Chondrocyte (in vitro differentiated cells): ENCODE measurements around the gene MUC12. TPM values are rescaled to one million over a fixed set of nuclear protein-coding genes. Genes with fewer than 3 reads are reported as not detected.
A peak's percentile ranks its signal among the peaks of the same experiment; 100 is the strongest.

Source experiments
- DNase-seq: peaks from one replicate; pipeline ENCODE4 v3.0.0; 2021; ENCODE audit warnings: mixed read lengths, low spot score
- H3K27ac Mint-ChIP-seq: one replicate; pipeline ENCODE4 v1.8.0; 2021; ENCODE audit warnings: mild to moderate bottlenecking, moderate library complexity, mixed read lengths; ENCODE audit not compliant: unreplicated experiment
- H3K27me3 Mint-ChIP-seq: 2 replicates; pipeline ENCODE4 v1.8.0; 2021; ENCODE audit warnings: low read depth, mixed read lengths
- H3K36me3 Mint-ChIP-seq: 2 replicates; pipeline ENCODE4 v1.8.0; 2021; ENCODE audit warnings: low read depth, mixed read lengths
- H3K4me1 Mint-ChIP-seq: 2 replicates; pipeline ENCODE4 v1.8.0; 2021; ENCODE audit warnings: low read depth, mild to moderate bottlenecking, mixed read lengths
- H3K4me3 Mint-ChIP-seq: one replicate; pipeline ENCODE4 v1.8.0; 2021; ENCODE audit warnings: mild to moderate bottlenecking, moderate library complexity, mixed read lengths; ENCODE audit not compliant: unreplicated experiment
- H3K9me3 Mint-ChIP-seq: 2 replicates; pipeline ENCODE4 v1.8.0; 2021; ENCODE audit warnings: low read depth, mixed read lengths
- CTCF ChIP-seq: fragments of 200-600 bp; sonication (generic); IDR thresholded peaks from 2 replicates; pipeline ENCODE4 v1.5.0; 2021; ENCODE audit warnings: antibody characterized with exemption, mild to moderate bottlenecking, moderate library complexity
- total RNA-seq: library from RNA; stranded (reverse); gene quantifications from 3 replicates; pipeline ENCODE4 v1.2.1, GENCODE V29; 2021

The MUC12 gene
- total RNA-seq, 1 donor from 2014 or later, result not detected

GRCh38 chr7:100965723-100966541 is 3.4 kb upstream of the MUC12 start:
- Mint-ChIP-seq H3K27ac (no peak overlapping the region), H3K4me1 (peaks cover 6% of the 10 kb centered on the region), H3K9me3 (no peaks in the 10 kb centered on the region), H3K27me3 (peaks cover 64% of the 10 kb centered on the region), H3K4me3 (peak overlapping the region; percentile 23), H3K36me3 (no peaks in the 10 kb centered on the region)
- peak; percentile 86 for TF ChIP-seq CTCF
- DNase-seq, result peak; percentile 97

- Mint-ChIP-seq H3K4me3 (no peak overlapping the region), H3K27me3 (peaks cover 71% of the 10 kb centered on the region), H3K9me3 (no peaks in the 10 kb centered on the region), H3K4me1 (peaks cover 6% of the 10 kb centered on the region), H3K27ac (no peak overlapping the region), H3K36me3 (no peaks in the 10 kb centered on the region)
- TF ChIP-seq CTCF, result peak; percentile 16
- DNase-seq, result no peak
Measured at GRCh38 chr7:100966542-100967291, 2.6 kb upstream of the MUC12 start.

GRCh38 chr7:100967292-100967863 is 2.0 kb upstream of the MUC12 start:
- no peak overlapping the region for H3K27ac Mint-ChIP-seq
- no peak for DNase-seq
- peaks cover 75% of the 10 kb centered on the region for H3K27me3 Mint-ChIP-seq
- no peaks in the 10 kb centered on the region for H3K9me3 Mint-ChIP-seq
- H3K36me3 Mint-ChIP-seq, result no peaks in the 10 kb centered on the region
- TF ChIP-seq CTCF, result no peak
- peaks cover 6% of the 10 kb centered on the region for H3K4me1 Mint-ChIP-seq
- no peak overlapping the region for H3K4me3 Mint-ChIP-seq

- H3K4me3 Mint-ChIP-seq, result no peak overlapping the region
Measured at GRCh38 chr7:100968031-100968430, 1.3 kb upstream of the MUC12 start.

More at GRCh38 chr7:100968031-100968430, 1.3 kb upstream of the MUC12 start:
- Mint-ChIP-seq H3K27me3 (peaks cover 73% of the 10 kb centered on the region), H3K4me1 (peaks cover 6% of the 10 kb centered on the region), H3K36me3 (peaks cover 1% of the 10 kb centered on the region), H3K27ac (no peak overlapping the region), H3K9me3 (no peaks in the 10 kb centered on the region)
- no peak for TF ChIP-seq CTCF
- DNase-seq, result no peak
